ENCODE data around the gene ATP11A.

Gene ATP11A

DNA sequence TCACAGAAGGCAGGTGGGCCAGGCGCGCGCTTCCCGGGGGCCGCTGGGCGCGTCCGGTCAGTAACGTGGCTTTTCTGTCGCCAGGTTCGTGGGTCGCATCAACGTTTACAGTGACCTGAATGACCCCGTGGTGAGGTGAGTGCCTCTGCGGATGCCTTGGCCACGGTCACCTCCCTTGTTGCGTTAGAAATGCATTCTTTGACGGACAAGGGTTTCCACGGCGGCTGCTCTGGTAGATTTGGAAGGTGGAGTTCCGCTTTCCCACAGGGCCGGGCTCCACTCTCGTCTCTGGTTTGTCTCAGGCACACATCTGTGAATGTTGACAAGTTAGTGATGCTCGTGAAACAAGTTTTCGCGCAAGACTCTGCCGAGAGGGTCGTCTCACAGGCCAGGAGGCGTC, 130.0 kb downstream of the ATP11A start:
- in situ Hi-C loops (cut with MboI; ENCODE audit: low pct_unique_long_range_greater_than_20kb, low sequenced_read_pairs): no loop called here
- no peak for DNase-seq

DNA sequence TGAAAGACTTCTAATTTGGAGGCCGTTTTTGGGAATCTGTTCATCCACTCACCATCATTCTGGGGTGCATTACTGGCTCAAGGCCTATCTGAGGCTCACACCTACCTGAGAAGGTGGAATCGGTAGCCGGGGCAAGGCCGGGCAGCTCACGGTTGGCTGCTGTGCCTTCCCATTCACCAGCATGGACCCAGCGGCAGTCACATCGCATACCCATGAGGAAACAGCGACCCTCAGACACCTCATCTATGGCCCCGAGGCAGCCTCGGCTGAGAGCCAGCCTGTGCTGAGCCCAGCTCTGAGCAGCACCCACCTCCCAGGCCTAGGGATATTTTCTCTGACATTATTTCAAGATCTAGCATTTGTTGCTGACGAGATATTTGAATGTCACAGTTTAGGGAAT, 130.5 kb downstream of the ATP11A start:
- DNase-seq: no peak
- in situ Hi-C loops (cut with MboI; ENCODE audit: low pct_unique_long_range_greater_than_20kb, low sequenced_read_pairs): no loop called here

DNA sequence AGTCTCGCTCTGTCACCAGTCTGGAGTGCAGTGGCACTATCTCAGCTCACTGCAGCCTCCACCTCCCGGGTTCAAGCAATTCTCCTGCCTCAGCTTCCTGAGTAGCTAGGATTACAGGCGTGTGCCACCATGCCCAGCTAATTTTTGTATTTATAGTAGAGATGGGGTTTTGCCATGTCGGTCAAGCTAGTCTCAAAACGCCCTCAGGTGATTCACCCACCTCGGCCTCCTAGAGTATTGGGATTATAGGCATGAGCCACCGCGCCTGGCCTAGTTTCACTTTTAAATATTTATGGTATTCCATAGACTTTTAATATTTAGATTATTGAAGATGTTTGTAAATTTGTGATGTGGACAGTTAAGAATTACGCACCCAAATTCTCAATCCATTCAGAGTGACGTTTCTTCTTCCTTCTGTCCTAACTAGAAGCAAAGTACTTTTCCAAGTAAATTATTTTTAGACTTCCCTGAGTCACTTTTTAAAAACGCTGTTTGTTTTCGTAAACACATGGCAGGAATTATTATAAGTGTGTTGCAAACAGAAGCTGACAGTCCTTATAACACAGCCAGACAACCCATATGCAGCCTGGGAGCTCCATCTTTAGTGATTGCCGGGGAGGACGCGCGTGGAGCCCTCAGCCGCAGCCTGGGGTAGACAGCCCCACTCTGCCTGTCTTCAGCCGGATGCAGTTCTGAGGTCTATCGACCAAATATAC, 131.7 kb downstream of the ATP11A start:
- in situ Hi-C loops (cut with MboI; ENCODE audit: low pct_unique_long_range_greater_than_20kb, low sequenced_read_pairs): no loop called here
- DNase-seq: no peak

DNA sequence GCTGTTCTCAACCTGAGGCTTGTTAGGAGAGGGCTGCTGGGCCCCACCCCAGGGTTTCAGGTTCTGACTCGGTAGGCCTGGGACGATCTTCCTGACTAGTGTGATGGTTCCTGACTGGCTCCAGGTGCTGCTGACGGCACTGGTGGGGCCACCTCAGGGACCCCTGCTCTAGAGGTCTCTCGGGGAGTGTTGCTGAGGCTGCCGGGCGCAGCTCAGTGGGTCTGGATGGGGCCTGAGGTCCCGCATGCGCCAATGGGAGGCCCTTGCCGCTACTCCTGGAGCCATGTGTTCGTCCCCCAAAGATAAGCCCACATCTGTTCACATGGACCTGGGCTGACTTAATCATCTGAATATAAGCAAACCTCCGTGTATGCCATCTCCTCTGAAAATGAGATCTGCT, 133.0 kb downstream of the ATP11A start:
- DNase-seq: no peak
- in situ Hi-C loops (cut with MboI; ENCODE audit: low pct_unique_long_range_greater_than_20kb, low sequenced_read_pairs): no loop called here

DNA sequence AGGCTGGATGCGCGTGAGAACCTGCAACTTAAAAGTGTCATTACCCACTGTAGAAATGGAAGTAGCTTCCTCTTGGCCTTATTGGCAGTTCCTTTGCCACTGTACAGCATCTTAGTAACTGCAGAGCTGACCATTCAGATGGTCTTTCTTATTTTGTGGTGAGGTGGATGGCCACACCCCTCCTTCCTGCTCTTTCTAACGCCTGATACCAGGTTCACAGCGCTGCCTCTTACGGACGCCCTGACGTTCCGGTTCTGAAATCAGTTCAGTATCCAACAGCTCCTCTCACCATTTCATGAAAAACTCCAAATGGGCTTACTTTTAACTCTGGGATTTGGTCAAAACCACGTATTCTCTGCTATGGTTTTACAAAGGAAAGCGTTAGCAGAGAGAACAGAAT, 134.6 kb downstream of the ATP11A start:
- in situ Hi-C loops (cut with MboI; ENCODE audit: low pct_unique_long_range_greater_than_20kb, low sequenced_read_pairs): no loop called here
- DNase-seq: no peak

DNA sequence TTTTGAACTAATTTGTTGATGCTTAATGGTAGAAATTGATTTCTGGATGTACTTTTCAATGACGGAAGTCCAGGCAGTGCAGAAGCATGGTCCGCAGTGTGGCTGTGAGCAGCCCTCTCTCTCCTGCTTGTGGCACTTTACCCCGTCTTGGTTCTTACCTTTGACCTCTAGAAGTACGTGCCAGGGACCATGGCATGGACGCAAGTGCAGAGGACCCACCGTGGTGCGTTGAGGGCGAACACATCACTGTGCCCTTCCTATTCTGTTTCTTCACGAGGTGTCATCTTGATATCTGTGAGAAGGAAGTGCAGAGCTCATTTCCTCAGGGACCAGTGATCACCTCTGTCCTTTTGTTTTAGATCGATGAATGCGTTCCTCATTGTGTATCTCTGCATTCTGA, 135.2 kb downstream of the ATP11A start:
- no peak for DNase-seq
- in situ Hi-C loops (cut with MboI; ENCODE audit: low pct_unique_long_range_greater_than_20kb, low sequenced_read_pairs): no loop called here

DNA sequence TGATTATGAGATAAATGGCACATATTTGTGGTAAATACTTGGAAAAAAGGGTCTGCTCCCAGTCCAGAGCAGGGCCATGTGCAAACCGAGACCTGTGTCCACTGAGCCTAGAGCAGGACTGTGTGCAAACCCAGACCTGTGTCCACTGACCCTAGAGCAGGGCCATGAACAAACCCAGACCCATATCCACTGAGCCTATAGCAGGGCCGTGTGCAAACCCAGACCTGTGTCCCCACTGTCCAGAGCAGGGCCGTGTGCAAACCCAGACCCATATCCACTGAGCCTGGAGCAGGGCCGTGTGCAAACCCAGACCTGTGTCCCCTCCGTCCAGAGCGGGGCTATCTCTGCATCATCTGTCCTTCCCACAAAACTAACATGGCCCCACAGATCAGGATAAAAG, 136.0 kb downstream of the ATP11A start:
- in situ Hi-C loops (cut with MboI; ENCODE audit: low pct_unique_long_range_greater_than_20kb, low sequenced_read_pairs): no loop called here
- no peak for DNase-seq

DNA sequence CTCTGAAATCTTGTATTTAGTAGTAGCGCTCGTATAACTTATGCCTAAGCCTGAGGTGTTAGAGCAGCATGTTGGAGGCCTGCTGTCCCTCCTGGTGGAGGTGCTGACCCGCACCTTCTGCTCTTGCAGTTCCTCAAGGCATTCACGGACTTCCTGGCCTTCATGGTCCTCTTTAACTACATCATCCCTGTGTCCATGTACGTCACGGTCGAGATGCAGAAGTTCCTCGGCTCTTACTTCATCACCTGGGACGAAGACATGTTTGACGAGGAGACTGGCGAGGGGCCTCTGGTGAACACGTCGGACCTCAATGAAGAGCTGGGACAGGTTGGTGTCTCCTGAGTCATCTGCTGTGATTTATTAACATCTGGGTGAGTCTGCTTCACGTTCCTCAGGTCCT, 136.7 kb downstream of the ATP11A start:
- no peak for DNase-seq
- in situ Hi-C loops (cut with MboI; ENCODE audit: low pct_unique_long_range_greater_than_20kb, low sequenced_read_pairs): no loop called here

DNA sequence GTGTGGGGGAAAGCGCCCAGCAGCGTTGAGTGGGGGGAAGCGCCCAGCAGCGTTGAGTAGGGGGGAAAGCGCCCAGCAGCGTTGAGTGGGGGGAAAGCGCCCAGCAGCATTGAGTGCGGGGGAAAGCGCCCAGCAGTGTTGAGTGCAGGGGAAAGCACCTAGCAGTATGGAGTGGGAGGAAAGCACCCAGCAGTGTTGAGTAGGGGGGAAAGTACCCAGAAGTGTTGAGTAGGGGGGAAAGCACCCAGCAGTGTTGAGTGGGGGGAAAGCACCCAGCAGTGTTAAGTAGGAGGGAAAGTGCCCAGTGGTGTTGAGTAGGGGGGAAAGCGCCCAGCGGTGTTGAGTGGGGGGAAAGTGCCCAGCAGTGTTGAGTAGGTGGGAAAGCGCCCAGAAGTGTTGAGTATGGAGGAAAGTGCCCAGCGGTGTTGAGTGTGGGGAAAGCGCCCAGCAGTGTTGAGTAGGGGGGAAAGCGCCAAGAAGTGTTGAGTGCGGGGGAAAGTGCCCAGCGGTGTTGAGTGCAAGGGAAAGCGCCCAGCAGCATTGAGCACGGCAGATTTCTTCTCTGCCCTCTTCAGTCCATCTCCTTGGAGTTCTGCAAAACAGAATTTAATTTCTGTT, 138.4 kb downstream of the ATP11A start:
- in situ Hi-C loops (cut with MboI; ENCODE audit: low pct_unique_long_range_greater_than_20kb, low sequenced_read_pairs): no loop called here

DNA sequence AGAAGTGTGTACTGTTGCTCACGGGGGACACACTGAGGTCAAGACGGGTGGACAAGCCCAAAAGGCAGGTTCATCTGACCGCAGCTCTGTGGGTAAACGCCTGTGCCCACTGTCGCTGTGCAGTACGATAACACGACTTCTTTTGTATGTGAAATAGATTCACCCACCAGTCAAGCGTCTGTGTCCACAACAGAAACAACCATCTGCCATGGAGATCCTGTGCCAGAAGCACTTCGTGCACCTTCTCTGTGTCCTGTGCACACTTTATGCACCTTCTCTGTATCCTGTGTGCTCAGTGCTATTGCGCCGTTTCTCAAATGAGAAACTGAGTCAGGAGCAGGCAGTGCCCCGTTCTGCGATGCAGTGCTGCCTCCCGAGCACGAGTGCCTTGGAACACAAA, 138.9 kb downstream of the ATP11A start:
- DNase-seq: no peak
- in situ Hi-C loops (cut with MboI; ENCODE audit: low pct_unique_long_range_greater_than_20kb, low sequenced_read_pairs): no loop called here

More for the DNA sequence above, 138.4 kb downstream of the ATP11A start:
- no peak for DNase-seq

DNA sequence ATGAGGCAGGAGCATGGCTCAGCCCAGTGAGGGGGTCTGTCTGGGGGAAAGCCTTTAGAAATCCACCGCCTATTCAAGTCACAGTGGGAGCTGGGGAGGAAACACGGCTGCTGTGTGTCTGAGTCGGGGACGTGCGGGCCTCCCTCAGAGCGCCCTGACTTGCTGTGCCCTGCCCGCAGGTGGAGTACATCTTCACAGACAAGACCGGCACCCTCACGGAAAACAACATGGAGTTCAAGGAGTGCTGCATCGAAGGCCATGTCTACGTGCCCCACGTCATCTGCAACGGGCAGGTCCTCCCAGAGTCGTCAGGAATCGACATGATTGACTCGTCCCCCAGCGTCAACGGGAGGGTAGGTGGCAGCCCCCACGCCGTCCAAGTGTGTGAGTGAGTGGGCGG, 141.4 kb downstream of the ATP11A start:
- DNase-seq: no peak
- in situ Hi-C loops (cut with MboI; ENCODE audit: low pct_unique_long_range_greater_than_20kb, low sequenced_read_pairs): no loop called here

DNA sequence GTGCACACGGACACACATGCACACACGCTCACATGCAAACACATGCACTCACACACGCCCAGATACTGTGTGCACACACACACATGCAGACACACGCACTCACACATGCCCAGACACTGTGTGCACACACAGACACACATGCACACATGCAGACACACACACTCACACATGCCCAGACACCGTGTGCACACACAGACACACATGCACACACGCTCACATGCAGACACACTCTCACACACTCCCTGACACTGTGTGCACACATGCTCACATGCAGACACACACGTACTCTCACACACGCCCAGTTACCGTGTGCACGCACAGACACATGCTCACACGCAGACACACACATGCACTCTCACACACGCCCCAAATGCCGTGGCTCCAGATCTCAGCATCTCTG, 142.0 kb downstream of the ATP11A start:
- in situ Hi-C loops (cut with MboI; ENCODE audit: low pct_unique_long_range_greater_than_20kb, low sequenced_read_pairs): no loop called here
- DNase-seq: no peak

DNA sequence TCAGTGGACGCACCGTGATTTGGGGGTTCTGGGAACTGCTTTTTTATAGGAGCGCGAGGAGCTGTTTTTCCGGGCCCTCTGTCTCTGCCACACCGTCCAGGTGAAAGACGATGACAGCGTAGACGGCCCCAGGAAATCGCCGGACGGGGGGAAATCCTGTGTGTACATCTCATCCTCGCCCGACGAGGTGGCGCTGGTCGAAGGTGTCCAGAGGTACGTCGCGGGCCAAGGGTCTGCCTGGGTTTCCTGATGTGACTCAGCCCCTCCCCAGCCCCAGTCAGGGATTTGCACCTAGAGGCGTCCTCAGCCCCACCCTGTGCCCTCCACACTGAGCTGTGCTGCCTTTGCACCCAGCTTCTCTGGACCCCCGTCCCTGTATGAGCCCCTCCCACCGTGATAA, 143.0 kb downstream of the ATP11A start:
- in situ Hi-C loops (cut with MboI; ENCODE audit: low pct_unique_long_range_greater_than_20kb, low sequenced_read_pairs): no loop called here
- DNase-seq: no peak

DNA sequence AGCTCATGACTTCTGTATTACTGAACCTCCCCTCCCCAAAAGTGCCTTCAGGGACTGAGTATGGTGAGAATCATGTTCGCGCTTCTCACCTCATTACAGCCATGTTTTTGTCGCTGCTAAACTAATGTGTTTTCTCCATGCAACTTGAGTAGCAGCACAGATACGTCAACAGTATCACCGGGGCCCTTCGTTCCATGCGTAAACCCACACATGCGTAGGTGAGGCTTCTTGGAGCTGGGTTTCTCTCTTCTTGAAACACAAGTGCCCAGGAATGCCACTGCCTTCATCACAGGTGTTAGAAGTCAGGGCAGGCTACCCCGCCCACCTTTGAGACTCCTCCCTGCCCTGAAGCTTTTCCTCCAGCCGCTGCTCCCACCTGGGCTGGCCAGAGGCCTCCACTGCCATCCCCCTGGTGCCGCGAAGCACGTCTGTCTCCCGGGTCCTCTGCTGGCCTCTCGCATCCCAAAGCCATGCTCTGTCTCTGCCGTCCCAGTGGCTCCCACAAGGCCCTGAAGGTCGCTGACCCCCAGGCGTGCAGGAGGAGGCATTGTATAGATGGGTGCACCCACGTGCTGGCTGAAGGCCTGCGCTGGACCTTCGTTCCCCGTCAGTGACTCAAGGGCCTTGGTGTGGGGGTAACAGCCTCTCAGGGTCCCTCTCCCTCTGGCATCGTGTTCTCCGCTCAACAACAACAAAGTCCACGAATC, 143.9 kb downstream of the ATP11A start:
- no peak for DNase-seq
- in situ Hi-C loops (cut with MboI; ENCODE audit: low pct_unique_long_range_greater_than_20kb, low sequenced_read_pairs): no loop called here

DNA sequence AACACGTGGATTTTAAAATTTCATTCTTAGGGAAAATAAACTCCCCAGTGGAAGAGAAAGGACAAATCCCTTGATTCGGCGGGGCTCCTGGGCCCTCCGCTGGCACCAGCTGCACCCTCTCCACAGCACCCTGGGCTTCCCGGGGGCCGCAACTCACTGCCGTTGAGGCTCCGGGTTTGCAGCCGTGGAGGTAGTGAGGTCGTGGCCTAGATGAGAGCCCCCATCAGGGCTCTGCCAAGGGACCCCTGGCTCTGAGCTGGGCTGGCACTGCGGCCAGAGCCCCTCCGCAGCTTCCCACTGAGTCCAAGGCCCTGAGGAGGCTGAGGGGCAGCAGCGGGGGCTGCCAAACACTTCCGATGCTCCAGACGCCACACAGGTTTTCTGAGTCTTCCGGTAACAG, 145.5 kb downstream of the ATP11A start:
- in situ Hi-C loops (cut with MboI; ENCODE audit: low pct_unique_long_range_greater_than_20kb, low sequenced_read_pairs): no loop called here
- no peak for DNase-seq

DNA sequence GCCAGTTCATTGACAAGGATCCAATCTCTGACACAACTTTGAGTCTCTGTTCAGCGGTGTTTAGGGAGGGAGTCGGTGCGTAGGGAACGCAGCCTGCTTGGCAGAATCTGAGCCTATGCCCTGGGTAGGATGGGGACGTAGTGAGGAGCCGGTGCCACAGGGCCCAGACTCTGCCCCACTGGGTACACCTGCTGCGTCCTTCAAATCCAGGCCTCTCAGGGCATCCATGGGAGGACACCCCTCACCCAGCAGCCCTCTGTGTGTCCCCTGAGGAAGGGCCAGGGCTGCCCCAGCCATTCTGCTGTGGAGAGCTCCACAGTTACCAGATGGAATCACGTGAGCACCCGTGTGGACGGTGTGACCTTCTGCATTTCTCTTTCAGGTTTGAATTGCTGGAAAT, 146.0 kb downstream of the ATP11A start:
- DNase-seq: no peak
- in situ Hi-C loops (cut with MboI; ENCODE audit: low pct_unique_long_range_greater_than_20kb, low sequenced_read_pairs): no loop called here

DNA sequence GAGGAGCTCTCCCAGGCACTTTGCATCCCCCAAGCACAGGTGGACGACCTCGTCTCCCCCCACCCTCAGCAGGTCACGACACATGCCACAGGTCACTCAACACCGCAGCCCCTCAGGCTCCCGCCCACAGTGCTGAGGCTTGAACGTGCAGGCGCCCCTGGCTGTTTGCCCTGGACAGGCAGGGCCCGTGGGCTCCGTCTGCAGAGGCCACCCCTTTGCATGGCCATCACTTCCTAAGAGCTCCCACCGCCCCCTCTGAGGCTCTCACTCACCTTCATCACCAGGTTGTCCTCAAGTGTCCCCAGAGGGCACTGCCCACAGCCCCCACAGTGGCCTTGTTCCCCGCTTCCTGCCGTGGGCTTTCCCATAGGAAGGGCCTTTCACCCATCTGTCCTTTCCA, 147.1 kb downstream of the ATP11A start:
- DNase-seq: no peak
- in situ Hi-C loops (cut with MboI; ENCODE audit: low pct_unique_long_range_greater_than_20kb, low sequenced_read_pairs): no loop called here

DNA sequence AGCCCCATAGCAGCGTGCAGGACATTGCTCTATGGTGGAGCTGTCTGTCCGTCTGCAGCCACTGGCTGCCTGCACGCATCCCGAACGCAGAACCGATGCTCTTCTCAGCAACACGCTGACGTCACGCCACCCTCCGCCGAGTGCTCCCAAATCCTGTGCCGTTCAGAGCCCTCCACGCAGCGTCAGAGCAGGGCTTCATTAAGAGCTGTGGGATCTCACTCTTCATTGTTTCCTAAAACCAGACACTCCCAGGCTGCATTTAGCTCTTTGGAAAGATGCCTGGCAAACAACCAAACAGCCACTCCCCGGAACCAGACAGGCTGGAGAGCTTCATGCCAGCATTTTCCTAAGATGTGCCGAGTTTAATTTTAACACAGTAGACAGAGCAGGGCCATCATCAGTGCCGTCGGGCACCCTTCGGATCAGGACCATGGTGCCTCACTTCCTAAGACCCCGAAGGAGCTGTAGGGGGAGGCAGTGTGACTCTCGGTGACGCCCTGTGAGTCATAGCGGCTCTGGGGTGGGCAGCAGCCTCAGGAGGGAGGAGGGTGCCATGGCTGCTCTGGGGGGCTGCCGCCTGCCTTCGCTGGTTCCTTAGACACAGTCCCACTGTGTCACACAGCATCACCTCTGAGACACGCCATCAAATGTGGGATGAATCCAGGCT, 147.7 kb downstream of the ATP11A start:
- DNase-seq: no peak
- in situ Hi-C loops (cut with MboI; ENCODE audit: low pct_unique_long_range_greater_than_20kb, low sequenced_read_pairs): no loop called here

DNA sequence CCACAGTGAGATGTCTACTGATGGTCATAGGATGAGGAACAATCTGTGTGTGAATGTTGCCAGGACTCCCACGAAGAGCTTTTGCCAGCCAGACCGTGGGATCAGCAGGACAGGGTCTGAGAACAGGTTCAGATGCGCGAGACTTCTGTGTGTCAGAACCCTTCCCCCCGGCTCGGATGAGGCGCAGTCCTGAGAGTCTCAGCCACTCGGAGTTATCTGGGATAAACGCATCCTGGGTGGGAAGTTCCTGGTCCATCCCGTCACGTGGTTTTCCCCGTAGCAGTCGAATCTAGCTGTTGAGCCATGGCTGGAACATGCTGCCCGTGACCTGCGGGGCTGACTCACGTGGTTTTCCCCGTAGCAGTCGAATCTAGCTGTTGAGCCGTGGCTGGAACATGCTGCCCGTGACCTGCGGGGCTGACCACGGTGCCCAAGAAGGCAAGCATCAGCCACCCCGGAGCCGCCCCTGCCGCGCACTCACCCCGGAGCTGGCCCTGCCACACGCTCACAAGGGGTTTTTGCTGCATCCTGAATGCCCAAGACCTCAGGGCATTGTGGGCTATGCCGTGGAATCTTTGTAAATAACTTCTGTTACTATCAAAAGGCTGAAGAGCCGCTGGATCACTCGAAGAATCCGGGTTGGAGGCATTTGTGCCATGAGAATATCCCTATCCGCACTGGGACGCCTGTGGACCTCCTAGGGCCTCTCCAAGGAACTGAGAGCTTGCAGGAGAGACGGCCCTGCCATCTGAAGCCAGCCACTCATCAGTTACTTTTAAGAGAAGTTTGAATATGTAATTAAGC, 148.4 kb downstream of the ATP11A start:
- DNase-seq: no peak
- in situ Hi-C loops (cut with MboI; ENCODE audit: low pct_unique_long_range_greater_than_20kb, low sequenced_read_pairs): no loop called here

DNA sequence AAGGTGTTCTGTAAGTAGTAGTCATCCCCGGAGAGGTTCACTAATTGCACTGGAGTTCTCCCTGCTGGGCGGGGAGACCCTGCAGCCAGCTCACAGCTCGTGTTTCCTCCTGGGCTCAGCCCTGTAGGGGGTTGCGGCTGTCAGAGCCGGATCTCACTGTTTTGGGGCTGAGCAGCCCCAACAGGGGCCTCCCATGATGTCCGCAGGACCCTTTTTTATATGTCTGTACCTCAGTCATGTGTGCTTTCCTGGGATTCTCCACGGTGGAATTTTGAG, 148.9 kb downstream of the ATP11A start:
- no peak for DNase-seq
- in situ Hi-C loops (cut with MboI; ENCODE audit: low pct_unique_long_range_greater_than_20kb, low sequenced_read_pairs): no loop called here

Data from KBM-7 (cell line).